HCT116 (cell line): Measurements from ENCODE around the gene AIF1L. TPM values are rescaled to one million over a fixed set of nuclear protein-coding genes. Genes with fewer than 3 reads are reported as not detected.

Experiments used
- ATAC-seq: fragments of 200-7000 bp; cut with Tn5 transposase; 2 replicates; pipeline ENCODE4 v1.9.1; 2020; ENCODE audit warnings: mild to moderate bottlenecking, moderate library complexity
- BruUV-seq: library from RNA; stranded (reverse); fragments of 400-500 nt; replicated peaks from 2 replicates; lab custom pipeline; 2021; lab: Mats Ljungman, UMichigan
- CTCF ChIA-PET: fragments of 300-600 bp; sonication (Branson Sonifier 250); formaldehyde crosslinking; loops from one replicate; lab custom pipeline; 2021; ENCODE audit warnings: antibody characterized with exemption; lab: Charles Lee
- POLR2A ChIA-PET: fragments of 300-600, 350-600 bp; sonication (Branson Sonifier 250); formaldehyde crosslinking; loops from one replicate; lab custom pipeline; 2021; ENCODE audit warnings: antibody characterized with exemption; lab: Charles Lee
- RAD21 ChIA-PET, 2 experiments: fragments of 300-600 bp; sonication (Branson Sonifier 250); formaldehyde crosslinking; loops; one replicate each; lab custom pipeline; 2023; ENCODE audit warnings: low total read pairs in 2 of 2; ENCODE audit not compliant: uncharacterized antibody in 2 of 2, unreplicated experiment in 2 of 2, low non-redundant PET in 1 of 2; lab: Charles Lee
- DNase-seq: peaks from one replicate; pipeline ENCODE4 v3.0.0-alpha.2; 2010; ENCODE audit warnings: low read depth, low spot score
- H2AFZ ChIP-seq: fragments of 200-600 bp; shearing (Covaris generic), sonication (generic); 2 replicates; pipeline ENCODE4 v1.6.1; 2017; ENCODE audit warnings: low read depth, mixed run types, mixed read lengths, antibody characterized with exemption, low read length; ENCODE audit not compliant: poor library complexity, severe bottlenecking
- H3K27ac ChIP-seq: 2 replicates; pipeline ENCODE4 v1.5.1; 2012; ENCODE audit warnings: low read depth, low read length
- H3K27me3 ChIP-seq: fragments of 200-600 bp; sonication (generic); 2 replicates; pipeline ENCODE4 v1.6.1; 2016; ENCODE audit warnings: mixed run types, low read length, mixed read lengths; ENCODE audit not compliant: insufficient read depth
- H3K36me3 ChIP-seq, 2 experiments: fragments of 200-500 bp in 1 of 2; fragments of 200-600 bp in 1 of 2; sonication (Bioruptor generic) in 1 of 2; sonication (generic) in 1 of 2; 2 replicates each; pipeline versions ENCODE4 v1.5.1 to v1.6.1; 2014 to 2016; ENCODE audit warnings: low read length in 2 of 2, inconsistent platforms in 1 of 2, mixed read lengths in 1 of 2, mixed run types in 1 of 2; ENCODE audit not compliant: insufficient read depth in 2 of 2, control insufficient read depth in 1 of 2
- H3K4me1 ChIP-seq, 2 experiments: fragments of 200-600 bp in 1 of 2; sonication (generic) in 1 of 2; 2 replicates each; pipeline versions ENCODE4 v1.5.1 to v1.6.1; 2012 to 2017; ENCODE audit warnings: low read length in 2 of 2, inconsistent platforms in 1 of 2, mild to moderate bottlenecking in 1 of 2, mixed read lengths in 1 of 2, mixed run types in 1 of 2, moderate library complexity in 1 of 2; ENCODE audit not compliant: insufficient read depth in 2 of 2, control insufficient read depth in 1 of 2
- H3K4me2 ChIP-seq: fragments of 200-600 bp; sonication (generic); 2 replicates; pipeline ENCODE4 v1.6.1; 2017; ENCODE audit warnings: mixed run types, low read length, mixed read lengths
- H3K4me3 ChIP-seq, 2 experiments: fragments of 200-600 bp in 1 of 2; sonication (generic) in 1 of 2; replicated peaks in 1 of 2; 2 replicates each; pipeline ENCODE4 v1.5.1; 2011 to 2016; ENCODE audit warnings: low read length in 2 of 2, control low read depth in 1 of 2, low read depth in 1 of 2, mild to moderate bottlenecking in 1 of 2, mixed read lengths in 1 of 2, mixed run types in 1 of 2
- H3K79me2 ChIP-seq: fragments of 200-600 bp; sonication (generic); 2 replicates; pipeline ENCODE4 v1.6.1; 2017; ENCODE audit warnings: mild to moderate bottlenecking, mixed run types, low read length, moderate library complexity, mixed read lengths; ENCODE audit not compliant: insufficient read depth
- H3K9ac ChIP-seq: fragments of 200-600 bp; sonication (generic); 2 replicates; pipeline ENCODE4 v1.6.1; 2016; ENCODE audit warnings: low read length, mixed read lengths
- H3K9me2 ChIP-seq: fragments of 200-600 bp; sonication (generic), shearing (Covaris generic); 2 replicates; pipeline ENCODE4 v1.6.1; 2017; ENCODE audit warnings: mixed run types, mild to moderate bottlenecking, moderate library complexity; ENCODE audit not compliant: insufficient read depth
- H3K9me3 ChIP-seq, 2 experiments: fragments of 200-500 bp in 1 of 2; fragments of 200-600 bp in 1 of 2; sonication (Bioruptor generic) in 1 of 2; sonication (generic) in 1 of 2; 2 replicates each; pipeline ENCODE4 v1.6.1; 2014 to 2017; ENCODE audit warnings: low read length in 2 of 2, mixed read lengths in 2 of 2, inconsistent platforms in 1 of 2, low read depth in 1 of 2, mild to moderate bottlenecking in 1 of 2, mixed run types in 1 of 2, moderate library complexity in 1 of 2; ENCODE audit not compliant: control insufficient read depth in 1 of 2, insufficient read depth in 1 of 2
- H4K20me1 ChIP-seq: fragments of 200-600 bp; sonication (generic), shearing (Covaris generic); 2 replicates; pipeline ENCODE4 v1.6.1; 2017; ENCODE audit warnings: mixed run types, mild to moderate bottlenecking, moderate library complexity; ENCODE audit not compliant: insufficient read depth
- EZH2 ChIP-seq: fragments of 200-600 bp; sonication (generic); IDR thresholded peaks from 2 replicates; pipeline ENCODE4 v1.6.1; 2017; ENCODE audit warnings: antibody characterized with exemption, mixed run types
- intact Hi-C: fragments of 100-400 bp; cut with micrococcal nuclease; formaldehyde crosslinking; loops from 2 replicates; pipeline ENCODE4 v1.10.0; 2022
- total RNA-seq: library from RNA; stranded (reverse); gene quantifications from one replicate; pipeline ENCODE4 v1.2.1, GENCODE V29; 2021; ENCODE audit not compliant: unreplicated experiment
- TF ChIP-seq, protein P1 (sequence below), 3 experiments: fragments of 200-600 bp in 1 of 3; sonication (generic) in 1 of 3; IDR thresholded peaks in 2 of 3; conservative IDR thresholded peaks in 1 of 3; 2 replicates each; pipeline ENCODE4 v1.5.1; 2012 to 2017; ENCODE audit warnings: low read depth in 2 of 3, low read length in 2 of 3, antibody characterized with exemption in 1 of 3, borderline replicate concordance in 1 of 3, control low read depth in 1 of 3, mild to moderate bottlenecking in 1 of 3, mixed read lengths in 1 of 3, mixed run types in 1 of 3, moderate library complexity in 1 of 3; ENCODE audit not compliant: insufficient read depth in 1 of 3

The AIF1L gene
- total RNA-seq, 1 experiment from 2014 or later: 34.0 TPM

GRCh38 chr9:131051592-131052517 lies 44.5 kb upstream of the AIF1L start (continued):
- TF ChIP-seq, protein P1, sequence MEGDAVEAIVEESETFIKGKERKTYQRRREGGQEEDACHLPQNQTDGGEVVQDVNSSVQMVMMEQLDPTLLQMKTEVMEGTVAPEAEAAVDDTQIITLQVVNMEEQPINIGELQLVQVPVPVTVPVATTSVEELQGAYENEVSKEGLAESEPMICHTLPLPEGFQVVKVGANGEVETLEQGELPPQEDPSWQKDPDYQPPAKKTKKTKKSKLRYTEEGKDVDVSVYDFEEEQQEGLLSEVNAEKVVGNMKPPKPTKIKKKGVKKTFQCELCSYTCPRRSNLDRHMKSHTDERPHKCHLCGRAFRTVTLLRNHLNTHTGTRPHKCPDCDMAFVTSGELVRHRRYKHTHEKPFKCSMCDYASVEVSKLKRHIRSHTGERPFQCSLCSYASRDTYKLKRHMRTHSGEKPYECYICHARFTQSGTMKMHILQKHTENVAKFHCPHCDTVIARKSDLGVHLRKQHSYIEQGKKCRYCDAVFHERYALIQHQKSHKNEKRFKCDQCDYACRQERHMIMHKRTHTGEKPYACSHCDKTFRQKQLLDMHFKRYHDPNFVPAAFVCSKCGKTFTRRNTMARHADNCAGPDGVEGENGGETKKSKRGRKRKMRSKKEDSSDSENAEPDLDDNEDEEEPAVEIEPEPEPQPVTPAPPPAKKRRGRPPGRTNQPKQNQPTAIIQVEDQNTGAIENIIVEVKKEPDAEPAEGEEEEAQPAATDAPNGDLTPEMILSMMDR (IDR thresholded peaks at IDR 0.05 in 2 of 3, conservative IDR thresholded peaks at IDR 0.05 in 1 of 3; ENCODE audit: borderline replicate concordance in 1 of 3, insufficient read depth in 1 of 3, low read depth in 2 of 3, low read length in 2 of 3): no peak

DNA sequence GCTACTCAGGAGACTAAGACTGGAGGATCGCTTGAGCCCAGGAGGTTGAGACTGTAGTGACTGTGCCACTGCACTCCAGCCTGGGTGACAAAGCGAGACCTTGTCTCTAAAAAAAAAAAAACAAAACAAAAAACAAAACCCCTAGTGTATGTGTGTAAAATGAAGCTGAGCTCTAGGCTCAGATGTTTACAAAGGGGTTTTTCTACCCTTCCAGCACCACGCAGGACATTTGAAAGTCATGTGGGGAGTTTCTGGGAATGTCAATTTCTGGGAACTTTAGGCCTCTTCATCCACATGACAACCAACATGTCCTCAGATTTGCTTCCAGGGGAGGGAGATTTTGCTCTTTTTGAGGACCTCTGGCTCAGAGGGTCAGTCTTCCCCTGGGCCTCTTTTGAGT lies 42.4 kb upstream of the AIF1L start:
- ChIA-PET POLR2A (interaction anchor here (0.7 kb wide), 2 partner anchors 45 to 184 kb away, joined by 3 read pairs; no protein-coding TSS in a partner anchor), RAD21 (no interaction called here), CTCF (interaction anchor here (0.9 to 1.4 kb wide), 2 partner anchors 283 to 296 kb away, joined by 3 read pairs; no protein-coding TSS in a partner anchor)
- H3K36me3 ChIP-seq: no peaks in the 10 kb centered on the region
- H3K27me3 ChIP-seq: no peaks in the 10 kb centered on the region
- intact Hi-C loops: no loop called here
- H3K9me2 ChIP-seq: no peaks in the 10 kb centered on the region
- DNase-seq (no peak), ATAC-seq (no peak)
- no peak for TF ChIP-seq EZH2
- no peak overlapping the region for H3K27ac ChIP-seq
- BruUV-seq: no TSS peak
- no peaks in the 10 kb centered on the region for H4K20me1 ChIP-seq
- no peaks in the 10 kb centered on the region for H3K79me2 ChIP-seq
- no peaks in the 10 kb centered on the region for H3K4me1 ChIP-seq
- no peak overlapping the region for H2AFZ ChIP-seq
- H3K4me3 ChIP-seq: no peak overlapping the region
- H3K4me2 ChIP-seq: no peak overlapping the region
- H3K9ac ChIP-seq: no peak overlapping the region
- H3K9me3 ChIP-seq: no peaks in the 10 kb centered on the region
